Heart right ventricle (tissue), 16 donors: Measurements from ENCODE around the gene SPARCL1. TPM values are rescaled to one million over a fixed set of nuclear protein-coding genes. Genes with fewer than 3 reads are reported as not detected.
A peak's percentile ranks its signal among the peaks of the same experiment; 100 is the strongest.
"Not testable (repeated sequence)": the region's sequence is repeated elsewhere in the genome, so short reads cannot be mapped to it uniquely, and the experiment has no call there.

Experiments
- ATAC-seq, 8 donors: fragments of 200-7000 bp; cut with Tn5 transposase; one replicate each; pipeline ENCODE4 v1.9.1; 2020; ENCODE audit warnings: mild to moderate bottlenecking in 8 of 8, moderate library complexity in 8 of 8, moderate number of reproducible peaks in 1 of 8
- DNase-seq, 2 donors: peaks; one replicate each; pipeline ENCODE4 v3.0.0-alpha.2; 2020
- H3K27ac ChIP-seq, 10 donors: fragments of 200-600 bp; sonication (generic) in 2 of 10; one replicate each; pipeline versions ENCODE4 v1.5.0 to v1.8.0; 2020 to 2022; ENCODE audit warnings: mild to moderate bottlenecking in 3 of 10
- H3K27me3 ChIP-seq, 7 donors: fragments of 200-600 bp; one replicate each; pipeline ENCODE4 v1.8.0; 2021 to 2022; ENCODE audit warnings: mild to moderate bottlenecking in 2 of 7
- H3K36me3 ChIP-seq, 9 donors: fragments of 200-600 bp; sonication (generic) in 1 of 9; one replicate each; pipeline versions ENCODE4 v1.5.0 to v1.8.0; 2020 to 2022; ENCODE audit warnings: mild to moderate bottlenecking in 2 of 9
- H3K4me1 ChIP-seq, 9 donors: fragments of 200-600 bp; sonication (generic) in 1 of 9; one replicate each; pipeline versions ENCODE4 v1.5.0 to v1.8.0; 2020 to 2022; ENCODE audit warnings: mild to moderate bottlenecking in 4 of 9
- H3K4me3 ChIP-seq, 10 donors: fragments of 200-600 bp; sonication (generic) in 2 of 10; one replicate each; pipeline versions ENCODE4 v1.5.0 to v1.8.0; 2020 to 2022; ENCODE audit warnings: mild to moderate bottlenecking in 7 of 10, moderate library complexity in 2 of 10
- H3K9me3 ChIP-seq, 11 donors: fragments of 200-600 bp in 10 of 11; sonication (generic) in 2 of 11; one replicate each; pipeline versions ENCODE4 v1.5.0 to v1.8.0; 2013 to 2022; ENCODE audit warnings: mild to moderate bottlenecking in 2 of 11, control low read depth in 1 of 11, moderate library complexity in 1 of 11
- CTCF ChIP-seq, 9 donors: fragments of 200-600 bp; sonication (generic) in 2 of 9; IDR thresholded peaks; one replicate each; pipeline versions ENCODE4 v1.5.0 to v1.8.0; 2021 to 2022; ENCODE audit warnings: antibody characterized with exemption in 9 of 9, mild to moderate bottlenecking in 5 of 9, moderate library complexity in 1 of 9
- WGBS, 2 donors: extraction: QIAGEN DNeasy Blood & Tissue Kit; methylation state at CpG; one replicate each; pipeline ENCODE4 v1.1.7; 2013; ENCODE audit warnings: inconsistent platforms in 1 of 2; 5-methylcytosine and 5-hydroxymethylcytosine counted together
- intact Hi-C, 10 donors: fragments of 100-400 bp; cut with DNase I; formaldehyde crosslinking; loops; one replicate each; pipeline versions ENCODE4 v1.11.1 to v1.14.2; 2022
- polyA plus RNA-seq, 2 donors: library from polyadenylated mRNA; stranded (reverse); fragments of 200-250 nt; gene quantifications; one replicate each; pipeline ENCODE4 v1.2.3, GENCODE V29; 2013
- total RNA-seq, 10 donors: library from RNA; stranded (reverse); fragmentation: NEBNext Ultra II Directional in 3 of 10; extraction: Animal tissue kit (Norgen Biotek cat#: 25700) in 3 of 10; gene quantifications; one replicate each; pipeline versions ENCODE4 v1.2.1 to v1.2.4, GENCODE V29; 2021 to 2023
- donor health status: Arrhythmogenic right ventricular cardiomyopathy.
- donor health status: ischemic (EF 13 %, LVEDD 7.1; RV severe dilation, severe dysfunction).
- donor health status: healthy with polysubstance abuse.
- donor health status: DM: no; HTN: yes; CAD: no.
- donor health status: DM: no; HTN: no; CAD: no.
- donor health status: ischemic (EF 25% LVEDD 6.9; RV normal size, moderate dysfunction).
- donor health status: ischemic (EF 25% LVEDD 5.7; RV mildly dilated, moderate dysfunction).
- donor health status: healthy.
- donor health status: DM: yes; HTN: yes; CAD: no.
- donor health status: Ischemic cardiomyopathy.
- donor health status: ischemic (EF 35%, LVEDD 5.7; RV mildly dilated, moderate dysfunction).
- donor health status: nonischemic (EF 11% LVEDD 7.7; RV severe dilation, severe dysfunction).
- donor health status: DM: yes; HTN: yes; CAD: no.
- donor health status: PGD.
- donor health status: ischemic (EF 29% LVEDD 5.4; RV normal size, mild dysfunction).
- donor health status: nonischemic (EF 23%, LVEDD 6.1; RV moderate dilation, normal function).

The SPARCL1 gene
- total and polyA plus RNA-seq, 12 donors = 131 to 553 (median 232) TPM

GRCh38 chr4:87497578-87497977 is 31.6 kb downstream of the SPARCL1 start:
- H3K9me3 ChIP-seq = no peaks in the 10 kb centered on the region
- WGBS, 2 donors = 67 to 78% methylated on average over 3 of the region's 3 CpGs
- ATAC-seq (peak in 4 of 8 donors; percentile 33 to 68 (median 51)), DNase-seq (no peak)
- H3K36me3 ChIP-seq = peaks cover 0 to 69% (median 28%) of the 10 kb centered on the region in 9 donors
- peak overlapping the region in 8 of 10 donors; percentile 5 to 73 (median 58) for H3K27ac ChIP-seq
- peaks cover 0 to 79% (median 44%) of the 10 kb centered on the region in 9 donors for H3K4me1 ChIP-seq
- TF ChIP-seq CTCF (IDR thresholded peaks at IDR 0.05) = no peak
- intact Hi-C loops = no loop called here
- no peak overlapping the region for H3K4me3 ChIP-seq
- H3K27me3 ChIP-seq = no peaks in the 10 kb centered on the region

DNA sequence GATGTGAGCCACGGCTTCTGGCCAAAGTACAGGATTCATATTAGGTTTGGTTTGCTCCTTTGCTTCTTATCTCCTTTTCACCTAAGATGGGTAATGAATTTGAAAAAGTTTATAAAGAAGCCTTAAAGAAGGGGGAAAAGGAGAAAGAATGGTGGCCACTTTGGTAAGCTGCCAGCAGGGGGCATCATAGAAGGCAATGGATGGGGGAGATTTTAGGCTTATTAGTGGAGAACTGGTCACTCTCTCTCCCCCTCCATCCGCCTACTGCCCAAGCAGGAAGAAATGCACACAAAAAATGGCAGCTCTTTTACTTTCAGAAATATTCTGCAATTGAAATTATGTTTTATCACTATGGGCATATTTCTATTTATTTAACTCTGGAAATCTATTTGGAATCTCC is 32.0 kb downstream of the SPARCL1 start:
- ATAC-seq (no peak), DNase-seq (no peak)
- intact Hi-C loops = no loop called here
- Histone ChIP-seq H3K36me3 (peaks cover 0 to 73% (median 29%) of the 10 kb centered on the region in 9 donors), H3K27ac (peak overlapping the region in 4 of 10 donors; percentile 5 to 67 (median 65)), H3K4me1 (peaks cover 0 to 79% (median 44%) of the 10 kb centered on the region in 9 donors), H3K27me3 (no peaks in the 10 kb centered on the region), H3K9me3 (no peaks in the 10 kb centered on the region), H3K4me3 (no peak overlapping the region)
- TF ChIP-seq CTCF (IDR thresholded peaks at IDR 0.05) = peak in 7 of 9 donors; percentile 19 to 48 (median 37)
- 95 to 96% methylated on average over 2 of the region's 2 CpGs for WGBS, 2 donors

GRCh38 chr4:87493115-87493514 is 36.1 kb downstream of the SPARCL1 start:
- Histone ChIP-seq H3K27me3 (no peaks in the 10 kb centered on the region), H3K4me1 (peaks cover 5 to 69% (median 31%) of the 10 kb centered on the region in 9 donors), H3K27ac (peak overlapping the region in 5 of 10 donors; percentile 2 to 72 (median 20)), H3K4me3 (no peak overlapping the region), H3K9me3 (peaks cover 0 to 7% (median 0%) of the 10 kb centered on the region in 11 donors), H3K36me3 (peaks cover 0 to 100% (median 56%) of the 10 kb centered on the region in 9 donors)
- no peak for ATAC-seq
- DNase-seq = no peak
- intact Hi-C loops = loop anchor here in 2 of 10 donors (5.0 kb wide), 2 partner anchors 34 to 334 kb away; partner anchors contain the start of gene SPARCL1 (in 1 of the 2)
- WGBS, 2 donors = 78 to 81% methylated on average over 3 of the region's 3 CpGs
- TF ChIP-seq CTCF (IDR thresholded peaks at IDR 0.05) = no peak

DNA sequence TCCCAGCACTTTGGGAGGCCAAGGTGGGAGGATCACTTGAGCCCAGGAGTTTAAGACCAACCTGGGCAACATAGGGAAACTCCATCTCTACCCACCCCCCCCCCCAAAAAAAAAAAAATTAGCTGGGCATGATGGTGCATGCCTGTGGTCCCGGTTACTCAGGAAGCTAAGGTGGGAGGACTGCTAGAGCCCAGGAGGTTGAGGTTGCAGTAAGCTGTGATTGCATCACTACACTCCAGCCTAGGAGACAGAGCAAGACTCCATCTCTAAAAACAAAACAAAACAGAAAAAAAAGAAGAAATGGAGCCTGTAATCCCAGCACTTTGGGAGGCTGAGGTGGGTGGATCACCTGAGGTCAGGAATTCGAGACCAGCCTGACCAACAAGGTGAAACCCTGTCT is 37.3 kb downstream of the SPARCL1 start:
- H3K9me3 ChIP-seq, H3K4me3 ChIP-seq, DNase-seq, ATAC-seq, H3K27me3 ChIP-seq: not testable (repeated sequence)
- Histone ChIP-seq H3K4me1 (peaks cover 5 to 56% (median 26%) of the 10 kb centered on the region in 9 donors), H3K36me3 (peaks cover 0 to 97% (median 56%) of the 10 kb centered on the region in 9 donors), H3K27ac (peak overlapping the region in 4 of 10 donors; percentile 2 to 79 (median 58))
- intact Hi-C loops = loop anchor here in 2 of 10 donors (1.0 to 5.0 kb wide), 3 partner anchors 34 to 335 kb away; partner anchors contain the start of gene SPARCL1 (in 1 of the 2)
- WGBS, 2 donors = 77 to 79% methylated on average over 2 of the region's 2 CpGs

- Histone ChIP-seq H3K4me1 (peaks cover 5 to 56% (median 26%) of the 10 kb centered on the region in 9 donors), H3K9me3 (peaks cover 0 to 10% (median 0%) of the 10 kb centered on the region in 11 donors), H3K36me3 (peaks cover 0 to 93% (median 56%) of the 10 kb centered on the region in 9 donors), H3K27ac (peak overlapping the region in 5 of 10 donors; percentile 58 to 79 (median 72)), H3K27me3 (no peaks in the 10 kb centered on the region), H3K4me3 (no peak overlapping the region)
- DNase-seq (no peak), ATAC-seq (no peak)
- WGBS, 2 donors = 67 to 84% methylated on average over 2 of the region's 2 CpGs
- TF ChIP-seq CTCF (IDR thresholded peaks at IDR 0.05) = no peak
- intact Hi-C loops = loop anchor here in 2 of 10 donors (1.0 to 5.0 kb wide), 3 partner anchors 35 to 336 kb away; partner anchors contain the start of gene SPARCL1 (in 1 of the 2)
Measured at GRCh38 chr4:87491436-87491835, 37.7 kb downstream of the SPARCL1 start.
